HS-27A (cell line): ENCODE measurements around the gene EPC2.
"Not testable (repeated sequence)": the region's sequence is repeated elsewhere in the genome, so short reads cannot be mapped to it uniquely, and the experiment has no call there.

Experiments
- DNase-seq: peaks from one replicate; pipeline ENCODE4 v3.0.0-alpha.2; 2012; ENCODE audit warnings: low read depth, missing footprints

The EPC2 gene

GRCh38 chr2:148721991-148722777 lies 77.6 kb downstream of the EPC2 start:
- no peak for DNase-seq

- DNase-seq: no peak
Observed at GRCh38 chr2:148725564-148725963, 81.0 kb downstream of the EPC2 start.

- DNase-seq: no peak
Observed at GRCh38 chr2:148726228-148726627, 81.7 kb downstream of the EPC2 start.

- no peak for DNase-seq
Observed at GRCh38 chr2:148730085-148730484, 85.5 kb downstream of the EPC2 start.

GRCh38 chr2:148737742-148738141 lies 93.2 kb downstream of the EPC2 start:
- no peak for DNase-seq

GRCh38 chr2:148739454-148740105 lies 95.0 kb downstream of the EPC2 start:
- DNase-seq: no peak

- no peak for DNase-seq
Observed at GRCh38 chr2:148742373-148742772, 97.8 kb downstream of the EPC2 start.

GRCh38 chr2:148745151-148745851 lies 100.8 kb downstream of the EPC2 start:
- DNase-seq: no peak

- no peak for DNase-seq
Observed at GRCh38 chr2:148746973-148747372, 102.4 kb downstream of the EPC2 start.

GRCh38 chr2:148751907-148752306 lies 107.4 kb downstream of the EPC2 start:
- no peak for DNase-seq

- DNase-seq: no peak
Observed at GRCh38 chr2:148752977-148753376, 108.4 kb downstream of the EPC2 start.

GRCh38 chr2:148754864-148755263 lies 110.3 kb downstream of the EPC2 start:
- DNase-seq: no peak

- DNase-seq: no peak
Observed at GRCh38 chr2:148756292-148756975, 111.9 kb downstream of the EPC2 start.

- DNase-seq: no peak
Observed at GRCh38 chr2:148764815-148765214, 120.3 kb downstream of the EPC2 start.

- DNase-seq: no peak
Observed at GRCh38 chr2:148770047-148770446, 125.5 kb downstream of the EPC2 start.

- DNase-seq: no peak
Observed at GRCh38 chr2:148781544-148781943, 137.0 kb downstream of the EPC2 start.

GRCh38 chr2:148789059-148789458 lies 144.5 kb downstream of the EPC2 start:
- DNase-seq: no peak

GRCh38 chr2:148790172-148790571 lies 145.6 kb downstream of the EPC2 start:
- DNase-seq: not testable (repeated sequence)

GRCh38 chr2:148794558-148794957 lies 150.0 kb downstream of the EPC2 start:
- no peak for DNase-seq

GRCh38 chr2:148796735-148797512 lies 152.4 kb downstream of the EPC2 start:
- DNase-seq: no peak

GRCh38 chr2:148802448-148803220 lies 158.1 kb downstream of the EPC2 start:
- DNase-seq: no peak
